ENCODE results near the gene MS4A6A. TPM values are rescaled to one million over a fixed set of nuclear protein-coding genes. Genes with fewer than 3 reads are reported as not detected.
"Not testable (repeated sequence)": the region's sequence is repeated elsewhere in the genome, so short reads cannot be mapped to it uniquely, and the experiment has no call there.

Gene MS4A6A
- polyA plus RNA-seq, 1 experiment: not detected

DNA sequence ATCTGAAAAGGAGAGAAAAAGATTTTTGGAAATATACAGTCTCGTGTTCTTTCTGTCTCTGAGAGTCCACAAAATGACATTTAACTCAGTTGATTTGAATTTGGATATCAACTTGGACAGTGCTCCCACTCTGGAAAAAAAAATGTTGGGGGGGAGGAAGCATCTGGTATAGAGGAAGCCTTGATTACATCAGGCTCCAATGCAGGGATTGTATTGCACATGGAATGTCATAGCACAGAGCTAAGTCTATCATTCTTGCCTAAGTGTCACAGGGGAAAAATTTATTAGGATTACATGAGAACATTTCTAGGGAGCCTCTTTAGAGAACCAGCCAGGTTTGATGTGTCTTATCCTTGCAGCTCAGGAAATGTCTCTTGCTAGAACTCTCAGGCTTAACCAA lies 23.0 kb downstream of the MS4A6A start:
- POLR2A ChIA-PET: no interaction called here
- Histone ChIP-seq H3K4me3 (ENCODE audit: low read depth, low read length) (no peak overlapping the region), H3K36me3 (ENCODE audit: control insufficient read depth, insufficient read depth, low read length) (no peaks in the 10 kb centered on the region), H3K27me3 (ENCODE audit: control insufficient read depth, insufficient read depth, low read length) (no peaks in the 10 kb centered on the region)
- TF ChIP-seq, protein P1, sequence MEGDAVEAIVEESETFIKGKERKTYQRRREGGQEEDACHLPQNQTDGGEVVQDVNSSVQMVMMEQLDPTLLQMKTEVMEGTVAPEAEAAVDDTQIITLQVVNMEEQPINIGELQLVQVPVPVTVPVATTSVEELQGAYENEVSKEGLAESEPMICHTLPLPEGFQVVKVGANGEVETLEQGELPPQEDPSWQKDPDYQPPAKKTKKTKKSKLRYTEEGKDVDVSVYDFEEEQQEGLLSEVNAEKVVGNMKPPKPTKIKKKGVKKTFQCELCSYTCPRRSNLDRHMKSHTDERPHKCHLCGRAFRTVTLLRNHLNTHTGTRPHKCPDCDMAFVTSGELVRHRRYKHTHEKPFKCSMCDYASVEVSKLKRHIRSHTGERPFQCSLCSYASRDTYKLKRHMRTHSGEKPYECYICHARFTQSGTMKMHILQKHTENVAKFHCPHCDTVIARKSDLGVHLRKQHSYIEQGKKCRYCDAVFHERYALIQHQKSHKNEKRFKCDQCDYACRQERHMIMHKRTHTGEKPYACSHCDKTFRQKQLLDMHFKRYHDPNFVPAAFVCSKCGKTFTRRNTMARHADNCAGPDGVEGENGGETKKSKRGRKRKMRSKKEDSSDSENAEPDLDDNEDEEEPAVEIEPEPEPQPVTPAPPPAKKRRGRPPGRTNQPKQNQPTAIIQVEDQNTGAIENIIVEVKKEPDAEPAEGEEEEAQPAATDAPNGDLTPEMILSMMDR (IDR thresholded peaks at IDR 0.05; ENCODE audit: insufficient read depth, low read depth, low read length): no peak
- CTCF ChIA-PET: no interaction called here
- DNase-seq (ENCODE audit: low read depth): no peak

DNA sequence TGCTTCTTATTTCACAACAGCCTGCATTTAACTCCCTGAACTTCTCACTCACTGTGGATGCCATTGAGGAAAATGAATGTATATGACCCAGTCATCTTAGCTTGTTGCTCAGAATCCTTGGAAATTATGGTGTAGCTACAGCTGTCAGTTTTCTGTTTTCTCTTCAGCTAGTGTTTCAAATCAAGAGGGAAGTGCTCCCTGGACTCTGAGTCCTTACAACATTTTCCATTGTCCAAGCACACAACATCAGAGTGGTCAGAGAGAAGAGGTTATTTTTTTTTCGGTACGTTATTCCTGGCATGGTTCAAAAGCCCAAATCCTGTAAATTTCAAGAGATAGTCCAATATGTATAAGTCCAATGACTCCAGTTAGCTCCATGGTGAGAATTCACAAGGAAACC lies 23.6 kb downstream of the MS4A6A start:
- Histone ChIP-seq H3K27me3 (ENCODE audit: control insufficient read depth, insufficient read depth, low read length) (no peaks in the 10 kb centered on the region), H3K4me3 (ENCODE audit: low read depth, low read length) (no peak overlapping the region), H3K36me3 (ENCODE audit: control insufficient read depth, insufficient read depth, low read length) (no peaks in the 10 kb centered on the region)
- TF ChIP-seq, protein P1 (IDR thresholded peaks at IDR 0.05; ENCODE audit: insufficient read depth, low read depth, low read length): no peak
- DNase-seq (ENCODE audit: low read depth): no peak
- ChIA-PET CTCF (no interaction called here), POLR2A (no interaction called here)

DNA sequence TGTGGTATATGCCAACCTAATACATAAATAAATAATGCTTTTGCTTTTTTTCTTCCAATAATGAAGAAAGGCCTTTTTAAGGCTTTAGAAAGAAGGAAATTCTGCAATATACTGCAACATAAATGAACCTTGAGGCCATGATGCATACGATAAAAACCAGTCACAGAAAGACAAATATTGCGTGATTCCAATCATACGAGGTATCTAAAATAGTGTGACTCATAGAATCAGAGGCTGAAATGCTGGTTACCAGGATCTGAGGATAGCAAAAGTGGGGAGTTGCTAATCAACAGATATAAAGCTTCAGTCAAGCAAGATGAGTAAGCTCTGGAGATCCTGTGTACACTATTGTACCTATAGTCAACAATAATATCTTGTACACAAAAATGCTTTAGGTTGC lies 24.2 kb downstream of the MS4A6A start:
- POLR2A ChIA-PET: no interaction called here
- DNase-seq (ENCODE audit: low read depth): no peak
- no peak overlapping the region for H3K4me3 ChIP-seq (ENCODE audit: low read depth, low read length)
- CTCF ChIA-PET: no interaction called here
- TF ChIP-seq, protein P1 (IDR thresholded peaks at IDR 0.05; ENCODE audit: insufficient read depth, low read depth, low read length): no peak
- H3K36me3 ChIP-seq (ENCODE audit: control insufficient read depth, insufficient read depth, low read length): no peaks in the 10 kb centered on the region
- no peaks in the 10 kb centered on the region for H3K27me3 ChIP-seq (ENCODE audit: control insufficient read depth, insufficient read depth, low read length)

DNA sequence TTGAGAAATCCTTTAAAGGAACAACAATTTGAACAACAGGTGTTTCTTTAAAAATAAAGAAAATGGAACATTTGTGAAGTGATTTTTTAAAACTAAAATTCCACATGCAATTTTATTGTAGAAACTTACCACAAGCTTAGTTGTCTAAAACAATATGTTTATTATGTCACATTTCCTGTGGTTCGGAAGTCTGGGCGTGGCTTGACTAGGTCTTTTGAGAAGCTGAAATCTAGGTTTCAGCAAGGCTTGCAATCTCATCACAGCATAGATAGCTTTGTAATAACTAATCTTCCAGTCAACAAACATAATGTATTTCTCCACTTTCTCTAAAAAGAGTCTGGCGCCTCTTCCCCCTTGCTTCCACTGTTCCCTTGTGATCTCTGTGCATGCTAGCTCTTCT lies 27.0 kb downstream of the MS4A6A start:
- ChIA-PET POLR2A (no interaction called here), CTCF (no interaction called here)
- Histone ChIP-seq H3K27me3 (ENCODE audit: control insufficient read depth, insufficient read depth, low read length) (no peaks in the 10 kb centered on the region), H3K4me3 (ENCODE audit: low read depth, low read length) (no peak overlapping the region), H3K36me3 (ENCODE audit: control insufficient read depth, insufficient read depth, low read length) (no peaks in the 10 kb centered on the region)
- TF ChIP-seq, protein P1 (IDR thresholded peaks at IDR 0.05; ENCODE audit: insufficient read depth, low read depth, low read length): no peak
- no peak for DNase-seq (ENCODE audit: low read depth)

DNA sequence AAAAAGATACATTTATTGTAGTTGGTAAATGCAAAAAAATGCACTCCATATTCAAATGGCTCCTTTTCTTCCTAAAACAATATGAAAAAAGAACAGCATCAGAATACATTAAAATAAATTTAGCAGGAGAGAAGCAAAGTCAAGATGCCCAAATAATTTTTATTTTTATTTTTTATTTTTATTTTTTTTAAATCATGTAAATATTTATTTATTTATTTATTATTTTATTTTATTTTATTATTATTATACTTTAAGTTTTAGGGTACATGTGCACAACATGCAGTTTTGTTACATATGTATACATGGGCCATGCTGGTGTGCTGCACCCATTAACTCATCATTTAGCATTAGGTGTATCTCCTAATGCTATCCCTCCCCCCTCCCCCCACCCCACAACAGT lies 30.2 kb downstream of the MS4A6A start:
- H3K36me3 ChIP-seq (ENCODE audit: control insufficient read depth, insufficient read depth, low read length); H3K4me3 ChIP-seq (ENCODE audit: low read depth, low read length); DNase-seq (ENCODE audit: low read depth); CTCF ChIA-PET; POLR2A ChIA-PET; H3K27me3 ChIP-seq (ENCODE audit: control insufficient read depth, insufficient read depth, low read length): not testable (repeated sequence)

DNA sequence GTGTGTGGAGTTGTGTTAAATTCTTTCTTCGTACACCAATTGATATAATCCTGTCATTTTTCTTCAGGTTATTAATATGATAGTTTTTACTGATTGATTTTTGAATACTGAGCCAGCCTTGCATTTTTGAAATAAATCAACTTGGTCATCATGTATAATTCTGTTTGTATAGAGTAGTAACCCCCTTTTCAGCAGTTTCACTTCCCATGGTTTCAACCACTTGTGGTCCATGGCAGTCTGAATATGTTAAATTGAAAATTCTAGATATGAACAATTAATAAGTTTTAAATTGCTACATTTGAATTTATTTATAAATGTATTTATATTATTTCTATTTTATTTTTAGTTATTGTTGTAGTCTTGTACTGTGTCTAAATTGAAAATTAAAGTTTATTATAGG lies 32.6 kb downstream of the MS4A6A start:
- H3K36me3 ChIP-seq (ENCODE audit: control insufficient read depth, insufficient read depth, low read length): no peaks in the 10 kb centered on the region
- ChIA-PET POLR2A (no interaction called here), CTCF (no interaction called here)
- no peak for DNase-seq (ENCODE audit: low read depth)
- H3K4me3 ChIP-seq (ENCODE audit: low read depth, low read length): no peak overlapping the region
- TF ChIP-seq, protein P1 (IDR thresholded peaks at IDR 0.05; ENCODE audit: insufficient read depth, low read depth, low read length): no peak
- no peaks in the 10 kb centered on the region for H3K27me3 ChIP-seq (ENCODE audit: control insufficient read depth, insufficient read depth, low read length)
